HG03354 (cell line): ENCODE data around the gene TUT7.
"Not testable (repeated sequence)": the region's sequence is repeated elsewhere in the genome, so short reads cannot be mapped to it uniquely, and the experiment has no call there.

Experiments
- ATAC-seq: cut with Tn5 transposase; IDR thresholded peaks from one replicate; pipeline ENCODE4 v1.9.1; 2021; ENCODE audit warnings: mild to moderate bottlenecking; ENCODE audit not compliant: unreplicated experiment, poor library complexity, severe bottlenecking

TUT7 gene

GRCh38 chr9:86354011-86354817, at the start of gene TUT7:
TSS of gene TUT7 (minus strand) at chr9:86354410. CDS start at chr9:86353199, 1,211 bp downstream.
- peak; percentile 80 for ATAC-seq

GRCh38 chr9:86402591-86402990, 48.4 kb upstream of the TUT7 start:
- no peak for ATAC-seq

GRCh38 chr9:86396412-86396811, 42.2 kb upstream of the TUT7 start:
- ATAC-seq = no peak

- ATAC-seq = not testable (repeated sequence)
These were observed 36.0 kb upstream of the TUT7 start for GRCh38 chr9:86390184-86390583.

- ATAC-seq = no peak
These were observed 35.4 kb upstream of the TUT7 start for GRCh38 chr9:86389628-86390027.

- ATAC-seq = no peak
These were observed 33.2 kb upstream of the TUT7 start for GRCh38 chr9:86387376-86387775.

- ATAC-seq = not testable (repeated sequence)
These were observed 28.8 kb upstream of the TUT7 start for GRCh38 chr9:86383000-86383399.

- no peak for ATAC-seq
These were observed 21.8 kb upstream of the TUT7 start for GRCh38 chr9:86376016-86376415.

- no peak for ATAC-seq
These were observed 15.6 kb upstream of the TUT7 start for GRCh38 chr9:86369810-86370209.

GRCh38 chr9:86368871-86369521, 14.8 kb upstream of the TUT7 start:
- ATAC-seq = no peak

- no peak for ATAC-seq
These were observed 7.0 kb upstream of the TUT7 start for GRCh38 chr9:86361176-86361575.

GRCh38 chr9:86359151-86359879, 5.1 kb upstream of the TUT7 start:
- no peak for ATAC-seq

GRCh38 chr9:86356871-86357866, 3.0 kb upstream of the TUT7 start:
- ATAC-seq = no peak

GRCh38 chr9:86355814-86356213, 1.6 kb upstream of the TUT7 start:
- no peak for ATAC-seq

GRCh38 chr9:86354818-86355309, 654 bp upstream of the TUT7 start:
- peak; percentile 8 for ATAC-seq

- peak; percentile 17 for ATAC-seq
These were observed 577 bp downstream of the TUT7 start for GRCh38 chr9:86353655-86354010.

- ATAC-seq = no peak
These were observed 1.7 kb downstream of the TUT7 start for GRCh38 chr9:86352440-86353077.

- ATAC-seq = no peak
These were observed 2.3 kb downstream of the TUT7 start for GRCh38 chr9:86351880-86352279.
